NCI-H446 (cell line): Measurements from ENCODE around the gene PTCHD4.
"Not testable (repeated sequence)": the region's sequence is repeated elsewhere in the genome, so short reads cannot be mapped to it uniquely, and the experiment has no call there.

Experiments used
- DNase-seq, 2 experiments: peaks; one replicate each; lab custom pipeline; 2025; lab: John Stamatoyannopoulos, UW

Gene PTCHD4

DNA sequence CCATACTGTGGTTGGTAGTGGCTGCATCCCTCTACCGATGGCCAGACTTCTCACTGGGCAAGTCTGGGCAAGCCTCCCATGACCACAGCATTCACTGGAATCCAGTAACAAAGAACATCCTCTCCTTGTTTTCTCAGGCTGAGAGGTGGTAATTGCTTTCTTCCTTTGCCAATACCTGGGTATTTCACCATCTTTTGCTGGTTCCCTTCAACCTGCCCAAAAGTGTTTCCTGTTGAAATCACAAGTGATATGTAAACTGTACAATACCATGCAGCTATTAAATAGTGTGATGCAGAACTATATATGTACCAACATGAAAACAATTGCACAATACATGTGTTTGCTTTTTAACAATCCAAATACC, at the start of gene PTCHD4:
Gene PTCHD4, minus strand, starts transcription at position 55 of the 364 bp plus-strand sequence. CDS start 42,240 bp downstream, outside the sequence.
- no peak for DNase-seq

DNA sequence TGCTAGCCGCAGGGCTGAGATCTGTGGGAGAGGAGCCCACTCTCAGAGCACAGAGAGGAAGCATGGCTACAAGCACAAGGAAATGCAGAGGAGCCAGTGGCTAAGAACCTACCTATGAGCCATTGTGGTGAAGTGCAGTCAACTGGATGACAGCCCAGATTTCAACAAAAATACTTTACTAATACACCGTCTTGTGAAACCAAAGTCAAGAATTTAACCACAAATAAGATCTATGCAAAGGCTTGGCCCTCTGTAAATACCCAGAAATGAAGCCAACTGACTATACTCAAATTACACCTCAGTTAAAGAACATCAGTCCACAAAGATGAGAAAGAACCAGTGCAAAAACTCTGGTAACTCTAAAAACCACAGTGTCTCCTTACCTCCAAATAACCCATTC, 40.1 kb upstream of the PTCHD4 start:
- DNase-seq = no peak

DNA sequence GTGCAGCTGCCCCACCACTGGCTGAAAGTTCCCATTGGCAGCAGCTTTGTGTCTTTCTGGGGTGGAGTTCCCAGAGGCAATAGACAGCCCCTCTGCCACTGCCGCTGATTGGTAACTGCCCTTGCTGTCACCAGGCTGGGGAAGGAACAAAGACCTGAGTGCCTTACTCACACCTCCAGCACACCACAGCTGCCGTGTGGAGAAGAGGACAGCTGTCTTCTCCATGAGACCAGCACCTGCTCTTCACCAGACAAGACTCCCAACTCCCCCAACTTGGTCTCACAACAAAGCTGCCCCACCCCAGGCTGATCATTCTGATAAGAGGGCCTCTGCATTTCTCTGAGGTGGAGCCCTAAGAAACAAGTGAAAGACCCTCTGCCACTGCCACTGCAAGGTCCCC, 39.7 kb upstream of the PTCHD4 start:
- no peak for DNase-seq

DNA sequence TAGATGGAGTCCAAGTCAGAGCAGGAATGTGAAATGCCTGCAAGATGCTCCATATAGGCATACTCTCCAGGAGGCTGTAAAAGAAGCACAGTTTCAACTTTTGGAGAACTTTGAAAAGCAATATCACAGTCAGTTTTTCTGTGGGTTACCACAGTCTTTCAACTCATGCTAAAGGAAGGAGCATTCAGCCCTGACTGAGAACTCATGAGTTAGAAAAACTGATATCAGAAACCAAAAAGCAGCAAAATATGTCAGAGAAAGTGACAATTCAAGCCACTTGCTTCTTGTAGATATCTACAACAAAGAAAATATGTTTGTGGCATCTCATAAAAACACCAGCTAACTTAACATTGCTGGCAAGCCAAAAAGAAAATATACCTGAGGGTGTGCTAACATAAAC, 36.1 kb upstream of the PTCHD4 start:
- DNase-seq = no peak

DNA sequence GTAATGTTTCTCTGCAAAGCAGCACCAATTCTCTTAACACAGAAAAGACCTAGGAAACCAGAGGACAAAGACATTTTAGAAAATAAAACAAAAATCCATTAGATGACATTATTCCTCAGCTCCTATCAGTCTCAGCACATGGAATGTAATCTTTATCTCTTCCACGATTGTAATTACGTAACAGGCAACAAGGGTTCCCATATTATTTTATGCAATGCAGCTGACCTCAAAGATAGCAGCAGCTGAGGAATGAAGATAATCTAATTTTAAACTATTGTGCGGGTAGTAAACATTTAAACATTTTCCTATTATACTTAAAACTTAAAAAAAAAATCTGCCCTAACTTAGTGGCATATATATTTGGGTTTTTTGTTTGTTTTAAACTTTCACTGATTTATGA, 33.0 kb upstream of the PTCHD4 start:
- DNase-seq = no peak

DNA sequence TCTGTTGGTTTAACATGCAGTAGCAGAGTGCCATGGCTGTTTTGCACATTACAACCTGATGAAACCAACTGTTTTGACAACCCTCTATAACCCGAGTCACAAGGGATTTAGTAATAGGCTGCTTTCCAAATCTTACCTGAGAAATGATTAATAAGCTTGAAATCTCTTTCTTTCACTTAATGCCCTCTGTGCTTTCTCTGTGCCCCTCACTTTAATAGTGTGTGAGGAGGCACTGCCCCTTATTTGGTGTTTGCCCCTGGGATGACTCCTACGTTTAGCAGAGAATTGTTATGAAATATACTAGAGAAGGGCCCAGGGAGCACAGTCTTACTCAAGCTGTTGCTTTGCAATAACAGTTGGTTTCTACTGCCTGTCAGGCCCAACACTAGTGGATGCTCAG, 31.0 kb upstream of the PTCHD4 start:
- no peak for DNase-seq

DNA sequence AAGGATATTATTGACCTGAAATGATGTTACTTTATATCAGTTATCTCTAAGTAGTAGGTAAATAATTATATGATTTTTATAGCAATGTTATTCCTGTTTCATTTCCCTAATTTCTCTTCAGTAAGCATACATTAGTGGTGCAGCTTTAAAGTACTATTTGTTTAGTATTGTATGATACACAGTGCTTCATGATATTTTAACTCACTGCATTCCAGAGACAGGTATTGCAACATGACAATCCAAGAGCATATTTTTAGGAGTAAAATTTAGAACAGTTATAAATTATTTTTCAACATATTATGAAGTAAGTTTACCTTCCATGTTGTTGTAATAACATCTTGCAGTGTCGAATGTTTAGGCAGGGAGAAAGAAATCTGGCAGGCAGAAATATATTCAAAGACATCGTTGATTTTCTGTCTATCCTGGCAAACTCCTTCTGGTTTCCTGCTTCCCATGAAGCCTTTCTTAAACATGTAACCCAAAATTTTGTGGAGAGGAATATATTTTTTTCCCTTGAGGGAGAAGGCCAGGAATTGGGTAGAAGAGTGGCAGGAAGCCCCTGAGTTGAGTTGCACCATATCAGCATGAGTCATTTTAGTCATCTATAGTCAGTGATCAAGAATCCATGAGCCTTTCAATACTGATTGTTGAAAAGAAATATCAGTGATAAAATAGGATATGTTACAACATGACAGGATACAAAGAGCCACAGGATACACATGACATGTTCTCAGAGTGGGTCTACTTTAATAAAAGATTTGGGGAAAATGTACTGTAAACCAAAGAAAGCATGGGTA, 29.0 kb upstream of the PTCHD4 start:
- DNase-seq = no peak

DNA sequence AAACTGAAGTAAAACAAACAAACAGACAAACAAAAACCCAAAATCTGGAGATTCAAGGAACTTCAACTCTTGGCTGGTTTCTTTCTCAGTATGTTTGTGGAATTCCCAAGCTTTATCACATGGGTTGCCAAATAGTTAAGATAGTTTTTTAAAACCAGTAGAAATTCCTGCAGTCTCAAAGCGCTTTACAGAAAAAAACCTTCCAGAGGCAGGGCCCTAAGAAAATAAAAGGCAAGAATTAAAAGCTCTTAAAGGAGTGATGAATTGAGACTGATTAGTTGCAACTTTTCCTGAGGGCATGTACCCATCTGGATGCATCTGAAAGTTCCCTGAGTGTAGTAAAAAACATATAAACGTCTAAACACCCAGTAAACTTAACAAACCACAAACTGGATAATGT, 25.9 kb upstream of the PTCHD4 start:
- DNase-seq = no peak

DNA sequence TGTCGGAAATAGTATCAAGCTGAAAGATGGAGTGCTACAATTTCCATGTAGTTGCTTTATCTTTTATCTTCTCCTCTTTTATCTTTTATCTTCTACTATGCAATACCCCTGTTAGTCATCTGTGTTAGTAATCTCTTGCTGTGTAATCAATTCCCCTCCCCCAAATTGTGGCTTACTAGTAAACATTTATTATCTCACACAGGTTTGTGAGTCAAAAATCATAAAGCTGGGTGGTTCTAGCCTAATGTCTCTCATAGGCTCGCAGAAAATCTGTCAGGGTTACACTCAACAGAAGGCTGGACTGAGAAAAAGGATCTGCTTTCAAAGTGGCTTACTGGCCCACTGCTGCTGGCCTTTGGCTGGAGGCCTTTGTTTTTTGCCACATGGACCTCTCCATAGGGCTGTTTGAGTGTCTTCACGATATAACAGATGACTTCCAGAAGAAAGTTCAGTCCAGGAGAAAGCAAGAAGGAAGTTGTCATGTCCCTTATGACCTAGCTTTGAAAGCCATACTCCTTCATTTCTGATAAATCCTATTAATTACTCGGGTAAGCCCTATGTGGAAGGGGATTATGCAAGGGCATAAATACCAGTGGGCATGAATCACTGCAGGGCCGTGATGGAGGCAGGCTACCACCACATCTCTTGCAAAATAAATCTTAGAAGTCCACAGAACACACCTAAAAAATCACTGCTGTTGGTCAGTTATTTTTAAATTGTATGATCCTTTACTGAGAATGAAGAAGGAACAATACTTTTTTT, 24.5 kb upstream of the PTCHD4 start:
- no peak for DNase-seq

DNA sequence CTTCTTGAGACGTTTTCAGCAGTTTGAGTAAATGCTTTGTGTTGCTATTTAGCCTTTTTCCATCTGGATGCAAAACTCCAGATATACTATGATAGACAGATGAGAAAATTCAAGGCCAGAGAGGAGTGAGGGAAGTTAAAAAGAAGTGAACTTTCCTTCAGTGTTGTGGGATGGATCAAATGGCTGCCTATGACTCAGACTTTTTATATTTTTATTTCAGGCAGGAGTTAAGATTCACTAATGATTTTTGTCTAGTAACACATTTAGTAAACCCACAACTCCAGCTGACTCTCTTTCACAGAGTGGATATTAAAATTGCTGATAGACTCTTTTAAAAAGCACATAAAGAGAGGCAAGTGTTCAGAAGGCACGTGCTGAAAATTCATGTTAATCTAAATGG, 23.2 kb upstream of the PTCHD4 start:
- DNase-seq = no peak

DNA sequence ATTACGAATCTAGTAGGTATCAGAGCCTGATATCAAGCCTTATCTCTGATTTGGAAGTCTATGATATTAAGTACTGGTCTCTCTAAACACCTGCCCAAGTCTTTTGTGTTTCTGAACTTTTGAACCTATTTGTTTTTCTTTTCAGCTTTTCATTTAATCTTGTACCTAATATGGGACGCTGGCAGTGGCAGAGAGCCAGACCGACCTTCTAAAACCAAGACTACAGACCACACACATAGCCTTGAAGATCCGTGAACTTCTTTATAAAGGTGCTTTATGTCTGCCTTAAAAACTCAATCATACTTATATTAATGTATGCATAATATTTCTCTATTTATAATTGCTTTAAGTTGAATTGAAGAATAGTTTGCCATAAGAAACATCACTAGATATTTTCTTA, 12.6 kb upstream of the PTCHD4 start:
- no peak for DNase-seq

DNA sequence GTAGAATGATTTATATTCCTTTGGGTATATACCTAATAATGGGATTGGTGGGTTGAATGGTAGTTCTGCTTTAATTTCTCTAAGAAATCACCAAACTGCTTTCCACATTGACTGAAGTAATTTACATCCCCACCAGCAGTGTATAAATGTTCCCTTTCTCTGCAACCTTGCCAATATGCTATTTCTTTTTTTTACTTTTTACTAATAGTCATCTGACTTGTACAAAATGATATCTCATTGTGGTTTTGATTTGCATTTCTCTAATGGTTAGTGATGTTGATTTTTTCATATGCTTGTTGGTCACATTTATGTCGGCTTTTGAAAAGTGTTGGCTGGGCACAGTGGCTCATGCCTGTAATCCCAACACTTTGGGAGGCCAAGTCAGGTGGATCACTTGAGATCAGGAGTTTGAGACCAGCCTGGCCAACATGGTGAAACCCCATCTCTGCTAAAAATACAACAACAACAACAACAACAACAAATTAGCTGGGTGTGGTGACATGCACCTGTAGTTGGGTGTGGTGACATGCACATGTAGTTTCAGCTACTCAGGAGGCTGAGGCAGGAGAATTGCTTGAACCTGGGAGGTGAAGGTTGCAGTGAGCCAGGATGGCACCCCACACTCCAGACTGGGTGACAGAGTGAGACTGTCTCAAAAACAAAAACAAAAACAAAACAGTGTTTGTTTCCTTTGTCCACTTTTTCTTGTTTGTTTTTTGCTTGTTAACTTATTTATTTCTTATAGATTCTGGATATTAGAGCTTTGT, 11.2 kb upstream of the PTCHD4 start:
- DNase-seq = not testable (repeated sequence)

DNA sequence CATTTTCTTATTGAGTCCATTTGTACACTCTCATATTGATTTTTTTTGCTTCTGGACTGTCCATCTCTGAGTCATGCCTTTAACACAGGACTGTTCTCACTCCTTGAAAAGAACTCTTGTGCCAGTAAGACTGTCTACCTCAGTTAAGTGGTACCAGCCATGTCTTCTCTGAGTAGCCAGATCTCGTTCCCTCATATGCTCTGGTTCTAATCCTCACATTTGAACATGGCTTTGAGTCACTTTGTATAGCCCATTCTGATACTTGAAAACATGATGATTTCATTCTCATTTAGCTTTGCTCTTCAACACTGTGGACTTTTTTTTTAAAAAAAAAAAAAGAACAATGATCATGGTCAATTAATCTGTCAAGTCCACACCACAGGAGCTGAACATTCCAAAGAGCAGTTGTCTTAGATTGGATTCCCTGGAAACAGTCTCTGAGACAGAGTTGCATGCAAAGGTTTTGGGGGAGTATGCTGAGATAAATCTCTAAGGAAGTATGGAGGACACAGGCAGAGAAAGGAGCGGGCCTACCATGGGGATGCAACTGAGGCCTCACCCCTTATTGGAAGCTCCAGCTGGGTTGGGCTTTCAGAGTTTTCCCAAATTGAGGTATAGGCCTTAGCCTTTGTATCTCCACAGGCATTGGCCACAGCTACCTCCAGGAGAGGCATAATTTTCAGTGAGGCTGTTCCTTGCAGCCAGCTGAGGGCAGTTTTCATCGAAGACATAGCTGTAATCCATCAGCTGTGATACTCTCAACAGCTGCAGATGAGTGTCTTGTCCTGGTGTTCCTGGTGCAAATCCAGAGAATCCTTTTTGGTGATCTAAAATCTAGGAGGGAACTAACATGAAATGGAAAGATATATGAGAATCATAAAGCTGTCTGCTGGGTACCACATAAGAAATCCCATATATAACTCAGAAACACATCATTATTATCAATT, 6.0 kb upstream of the PTCHD4 start:
- no peak for DNase-seq

DNA sequence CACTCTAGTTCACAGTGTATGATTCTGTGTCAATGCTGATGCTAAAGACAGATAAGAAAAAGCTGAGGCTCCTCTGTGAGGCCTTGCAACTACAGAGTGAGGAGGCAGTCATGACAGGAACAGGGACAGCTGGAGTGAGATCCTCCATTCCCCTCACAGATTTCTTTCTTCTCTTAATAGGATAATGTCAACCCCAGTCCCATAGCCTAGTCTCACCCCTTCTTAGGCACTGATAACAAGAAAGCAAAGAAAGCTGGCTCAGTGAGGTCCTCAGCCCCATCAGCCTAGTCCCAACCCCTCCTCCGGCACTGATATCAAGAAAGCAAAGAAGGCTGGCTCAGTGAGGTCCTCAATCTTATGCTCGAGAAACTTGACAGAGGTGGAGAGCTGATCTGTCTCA, 2.1 kb upstream of the PTCHD4 start:
- DNase-seq = no peak

DNA sequence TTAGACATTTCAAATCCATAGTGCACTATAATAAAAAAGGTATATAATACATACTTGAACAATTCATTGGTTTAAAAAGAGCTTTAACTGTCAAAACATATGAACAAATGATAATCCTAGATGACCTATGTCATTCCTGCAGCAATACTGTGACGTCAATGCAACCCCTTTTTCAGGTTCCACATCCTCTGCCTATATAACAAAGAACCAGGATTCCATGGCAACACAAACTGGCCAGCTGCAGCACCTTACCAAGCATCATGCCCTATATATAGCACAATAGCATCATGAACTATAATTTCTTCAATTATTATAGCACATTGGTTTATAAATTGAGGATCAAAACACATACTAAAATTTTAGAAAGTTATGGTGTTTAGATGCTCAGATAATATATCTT, 578 bp upstream of the PTCHD4 start:
- no peak for DNase-seq

DNA sequence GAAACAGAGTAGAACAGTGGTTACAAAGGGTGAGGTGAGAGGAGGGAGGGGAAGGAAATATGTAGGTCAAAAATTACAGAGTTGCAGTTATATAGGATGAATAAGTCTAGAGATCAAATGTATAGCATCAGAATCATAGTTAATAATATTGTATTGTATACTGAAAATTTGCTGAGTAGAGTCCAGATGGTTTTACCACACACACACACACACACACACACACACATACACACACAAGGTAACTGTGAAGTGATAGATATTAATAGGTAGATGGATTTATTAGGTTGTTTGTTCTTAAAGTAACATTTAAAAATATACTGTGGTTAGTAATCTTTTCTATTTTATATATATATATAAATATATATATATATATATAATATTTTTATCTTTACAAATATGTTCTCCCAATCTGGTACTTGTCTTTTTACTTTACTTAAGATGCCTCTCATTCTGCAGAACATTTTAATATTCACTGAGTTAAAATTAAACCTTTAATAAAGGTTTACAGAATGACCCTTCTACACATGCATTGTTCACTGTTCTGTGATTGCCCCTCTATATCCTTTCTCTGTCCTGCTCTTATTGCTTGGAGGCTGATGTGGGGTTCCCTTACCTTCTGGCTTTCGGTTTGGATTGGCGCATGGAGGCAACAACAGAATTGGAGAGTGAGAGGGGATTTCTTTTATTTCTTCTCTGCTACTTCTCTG, 408 bp downstream of the PTCHD4 start:
- DNase-seq = no peak

DNA sequence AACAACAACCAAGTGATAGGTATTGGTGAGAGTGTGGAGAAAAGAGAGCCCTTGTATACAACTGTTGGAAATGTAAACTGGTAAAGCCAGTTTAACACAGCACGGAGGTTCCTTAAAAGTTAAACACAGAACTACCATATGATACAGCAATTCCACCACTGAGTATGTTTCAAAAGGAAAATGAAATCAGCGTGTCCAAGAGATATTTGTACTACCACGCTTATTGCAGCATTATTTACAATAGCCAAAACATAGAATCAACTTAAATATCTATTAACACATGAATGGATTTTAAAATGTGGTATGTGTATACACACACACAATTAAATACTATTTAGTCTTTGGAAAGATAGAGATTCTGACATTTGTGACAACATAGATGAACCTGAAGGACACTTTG, 1.1 kb downstream of the PTCHD4 start:
- no peak for DNase-seq

DNA sequence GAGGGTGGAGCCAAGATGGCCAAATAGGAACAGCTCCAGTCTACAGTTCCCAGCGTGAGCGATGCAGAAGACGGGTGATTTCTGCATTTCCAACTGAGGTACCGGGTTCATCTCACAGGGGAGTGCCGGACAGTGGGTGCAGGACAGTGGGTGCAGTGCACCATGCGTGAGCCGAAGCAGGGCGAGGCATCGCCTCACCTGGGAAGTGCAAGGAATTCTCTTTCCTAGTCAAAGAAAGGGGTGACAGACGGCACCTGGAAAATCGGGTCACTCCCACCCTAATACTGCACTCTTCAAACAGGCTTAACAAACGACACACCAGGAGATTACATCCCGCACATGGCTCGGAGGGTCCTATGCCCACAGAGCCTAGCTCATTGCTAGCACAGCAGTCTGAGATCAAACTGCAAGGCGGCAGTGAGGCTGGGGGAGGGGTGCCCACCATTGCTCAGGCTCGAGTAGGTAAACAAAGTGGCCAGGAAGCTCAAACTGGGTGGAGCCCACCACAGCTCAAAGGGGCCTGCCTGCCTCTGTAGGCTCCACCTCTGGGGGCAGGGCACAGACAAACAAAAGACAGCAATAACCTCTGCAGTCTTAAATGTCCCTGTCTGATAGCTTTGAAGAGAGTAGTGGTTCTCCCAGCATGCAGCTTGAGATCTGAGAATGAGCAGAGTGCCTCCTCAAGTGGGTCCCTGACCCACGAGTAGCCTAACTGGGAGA, 8.4 kb downstream of the PTCHD4 start:
- DNase-seq = not testable (repeated sequence)

DNA sequence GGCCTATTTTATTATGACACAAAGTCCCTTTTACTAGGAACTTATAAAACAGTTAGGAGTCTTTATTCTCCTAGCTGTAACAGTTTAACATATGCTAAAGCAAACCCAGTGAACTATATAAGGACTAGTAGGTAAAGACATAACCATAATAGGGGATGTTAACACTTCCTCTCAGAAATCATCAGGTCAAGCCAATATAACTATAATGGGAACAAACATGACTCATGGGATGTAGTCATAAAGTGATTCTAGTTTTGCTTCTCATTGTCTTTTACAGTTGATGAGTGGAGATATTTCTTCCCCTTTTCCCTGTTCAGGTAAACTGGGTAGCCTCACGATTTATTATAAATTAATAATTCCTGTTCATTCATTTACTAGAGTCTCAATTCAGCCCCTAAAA, 9.7 kb downstream of the PTCHD4 start:
- no peak for DNase-seq

DNA sequence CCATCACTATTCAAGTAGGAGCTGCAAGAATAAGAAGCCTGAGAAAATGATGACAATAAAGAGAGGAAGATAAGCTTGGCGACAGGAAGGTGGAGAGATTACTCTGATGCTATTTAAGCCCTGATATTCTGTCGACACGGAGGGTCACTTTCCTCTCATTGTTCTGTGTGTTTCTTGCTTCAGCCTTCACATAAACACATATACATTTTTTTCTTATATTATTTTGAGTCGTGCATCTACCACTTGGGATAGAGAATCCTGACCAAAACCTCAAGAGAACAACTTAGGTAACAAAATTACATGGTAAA, 10.5 kb downstream of the PTCHD4 start:
- DNase-seq = no peak
